NOMO-1 (cell line): ENCODE data around the gene CDYL2.

Experiments
- DNase-seq, 2 experiments: peaks; one replicate each; lab custom pipeline; 2025; ENCODE audit not compliant: unreplicated experiment in 2 of 2; lab: John Stamatoyannopoulos, UW

The CDYL2 gene

GRCh38 chr16:80606221-80606766, 198.1 kb downstream of the CDYL2 start:
- DNase-seq = no peak

DNA sequence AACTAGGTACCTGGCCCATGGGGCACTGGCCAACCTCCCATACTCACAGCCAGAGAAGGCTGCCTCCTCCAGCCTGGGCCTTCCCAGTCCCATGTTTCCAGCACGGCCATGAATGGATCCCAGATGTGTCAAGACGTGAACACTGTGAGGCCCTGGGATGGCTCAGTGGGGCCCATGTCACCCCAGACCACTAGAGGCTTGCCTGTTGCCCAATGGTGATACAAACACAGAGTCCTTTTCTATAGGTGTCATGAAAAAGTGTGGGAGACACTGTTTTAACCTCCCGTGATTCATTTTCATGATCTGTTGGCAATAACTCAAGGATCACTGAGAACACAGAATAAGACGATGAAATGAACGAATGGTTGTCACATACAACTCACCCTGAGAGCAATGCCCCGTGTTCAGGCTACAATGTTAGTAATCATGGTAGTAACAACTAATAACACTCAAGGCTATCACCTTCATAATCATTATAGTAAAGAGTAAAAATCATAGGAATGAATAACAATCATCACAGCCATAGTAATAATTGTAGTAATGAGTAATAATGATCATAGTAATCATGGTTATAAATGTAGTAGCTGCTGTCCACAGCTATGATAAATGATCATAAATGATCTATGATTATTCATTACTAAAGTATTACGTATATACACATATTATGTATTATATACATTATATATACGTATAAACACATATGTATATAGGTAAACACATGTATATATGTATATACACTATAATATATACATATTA, 199.6 kb downstream of the CDYL2 start:
- DNase-seq = no peak

DNA sequence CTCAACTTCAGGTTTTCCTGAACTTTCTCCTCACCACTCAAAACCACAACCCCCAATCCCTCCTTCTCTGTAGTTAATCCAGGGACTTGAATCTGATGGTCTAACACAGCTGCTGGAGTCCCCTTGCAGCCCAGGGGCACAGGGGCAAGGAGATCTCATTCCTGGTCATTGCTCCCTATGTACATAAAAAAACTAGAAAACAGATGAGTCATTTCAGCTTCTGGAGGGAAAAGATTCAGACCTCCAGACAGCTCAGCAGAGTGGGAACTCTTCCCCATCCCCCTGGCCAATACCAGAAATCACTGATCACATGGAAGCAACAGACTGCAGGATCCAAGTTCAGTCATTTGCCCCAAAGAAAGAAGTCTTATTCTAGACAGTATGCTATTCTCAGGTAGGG, 201.5 kb downstream of the CDYL2 start:
- no peak for DNase-seq

GRCh38 chr16:80601182-80601581, 203.2 kb downstream of the CDYL2 start:
- no peak for DNase-seq

DNA sequence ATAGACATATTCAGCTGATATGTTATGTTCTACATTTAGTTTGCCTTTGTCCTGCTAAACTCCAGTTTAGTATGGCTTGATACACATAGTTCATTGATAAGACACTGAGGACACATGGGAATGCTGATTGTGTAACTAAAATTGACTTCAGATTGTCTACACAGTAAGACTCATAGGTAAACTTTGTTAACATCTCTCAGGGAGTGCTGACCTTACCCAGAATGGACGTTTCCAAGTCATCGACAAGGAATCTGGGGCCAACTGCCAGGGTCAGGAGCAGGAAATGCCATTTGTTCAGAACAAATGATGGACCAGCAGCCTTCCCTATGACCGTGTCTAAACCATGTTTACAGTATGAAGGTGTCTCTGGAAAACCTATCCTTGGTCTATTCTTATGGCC, 204.9 kb downstream of the CDYL2 start:
- DNase-seq = no peak

- DNase-seq = no peak
These were observed 207.7 kb downstream of the CDYL2 start for GRCh38 chr16:80596507-80597207.

DNA sequence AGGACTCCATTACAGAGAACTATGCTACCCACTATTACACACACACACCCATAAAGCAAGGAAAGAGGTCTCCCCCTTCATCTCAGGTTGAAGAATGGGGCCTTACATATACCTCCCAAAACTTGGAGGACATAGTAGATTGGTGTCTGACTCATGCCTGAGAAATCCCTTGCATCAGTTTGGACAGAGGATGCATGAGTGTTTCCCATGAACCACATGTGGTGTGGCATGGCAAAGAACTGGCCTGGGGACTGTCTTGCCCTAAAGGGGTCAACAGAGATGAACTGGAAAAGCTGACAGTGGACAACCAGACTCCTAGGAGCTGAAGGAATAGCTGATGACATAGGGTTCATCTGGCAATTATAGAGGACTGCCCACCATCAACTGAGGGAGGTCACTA, 209.6 kb downstream of the CDYL2 start:
- DNase-seq = no peak

DNA sequence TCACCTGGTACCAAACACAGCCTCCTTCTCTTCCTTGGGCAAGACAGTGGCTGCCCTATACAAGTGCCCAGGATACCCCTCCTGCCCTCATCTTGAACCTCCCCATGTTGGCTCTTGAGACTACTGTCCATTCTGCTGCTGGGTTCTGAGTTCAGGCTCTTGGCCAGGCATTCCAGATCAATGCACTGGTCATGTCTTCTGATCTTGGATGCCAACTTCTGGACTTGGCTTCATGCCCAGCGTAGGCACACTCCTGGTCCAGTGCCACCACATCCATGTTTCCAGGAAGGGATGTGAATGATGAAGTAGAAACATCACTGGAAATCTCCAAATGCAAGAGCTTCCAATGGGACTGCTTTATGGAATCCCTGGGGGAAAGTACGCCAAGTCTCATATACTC, 212.1 kb downstream of the CDYL2 start:
- DNase-seq = no peak

- no peak for DNase-seq
These were observed 213.1 kb downstream of the CDYL2 start for GRCh38 chr16:80591071-80591915.

DNA sequence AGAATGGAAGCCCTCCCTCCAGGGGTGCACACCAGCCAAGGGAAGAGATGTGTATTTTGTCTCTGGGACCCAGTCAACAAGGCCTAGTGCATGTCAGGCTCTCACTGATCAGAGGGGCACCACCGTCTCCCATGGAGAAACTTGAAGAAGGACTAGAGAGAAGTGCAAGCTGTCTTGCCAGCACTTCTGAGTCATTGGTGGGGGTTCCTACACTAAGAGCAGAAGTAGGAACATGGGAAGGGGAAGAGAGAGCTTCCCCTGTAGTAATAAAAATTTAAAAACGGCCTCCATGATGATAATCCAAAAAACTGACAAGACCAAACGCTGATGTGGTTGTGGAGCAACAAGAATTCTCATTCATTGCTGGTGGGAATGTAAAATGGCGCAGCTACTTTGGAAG, 217.3 kb downstream of the CDYL2 start:
- no peak for DNase-seq

DNA sequence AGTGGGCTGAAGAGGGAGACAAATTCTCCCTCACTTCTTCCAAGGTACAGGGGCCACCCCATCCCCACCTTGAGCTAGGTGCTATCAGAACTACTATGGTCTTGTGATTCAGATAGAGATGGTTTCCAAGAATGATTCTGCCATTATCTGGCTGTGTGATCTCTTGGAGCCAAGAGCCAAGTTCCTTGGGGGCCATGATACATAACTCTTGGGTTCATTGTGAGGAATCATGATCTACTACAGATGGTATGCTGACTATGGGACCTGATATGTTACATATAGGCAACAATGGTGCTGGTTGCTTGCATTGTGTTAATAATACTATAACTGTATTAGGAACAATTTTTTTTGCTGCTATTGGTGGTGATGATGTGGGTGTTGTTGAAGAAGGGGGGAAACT, 217.9 kb downstream of the CDYL2 start:
- DNase-seq = no peak

DNA sequence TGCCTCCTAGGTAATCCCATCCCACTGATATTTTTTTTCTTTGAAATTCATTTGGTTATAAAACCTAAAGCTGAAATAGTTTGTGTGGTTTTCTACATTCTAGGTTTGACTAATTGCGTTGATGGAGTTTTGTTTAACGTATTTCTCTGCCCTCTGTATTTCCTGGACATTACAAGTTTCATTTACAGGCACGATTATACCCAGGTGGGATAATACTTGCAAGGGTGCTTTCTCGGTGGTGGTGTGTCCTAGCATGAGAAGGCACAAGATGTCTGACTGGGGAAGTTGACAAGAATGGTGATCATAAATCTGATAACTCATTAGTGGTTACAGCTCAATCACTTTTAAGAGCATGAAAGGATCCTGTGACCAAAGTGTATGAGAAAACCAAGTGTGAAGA, 218.6 kb downstream of the CDYL2 start:
- no peak for DNase-seq

DNA sequence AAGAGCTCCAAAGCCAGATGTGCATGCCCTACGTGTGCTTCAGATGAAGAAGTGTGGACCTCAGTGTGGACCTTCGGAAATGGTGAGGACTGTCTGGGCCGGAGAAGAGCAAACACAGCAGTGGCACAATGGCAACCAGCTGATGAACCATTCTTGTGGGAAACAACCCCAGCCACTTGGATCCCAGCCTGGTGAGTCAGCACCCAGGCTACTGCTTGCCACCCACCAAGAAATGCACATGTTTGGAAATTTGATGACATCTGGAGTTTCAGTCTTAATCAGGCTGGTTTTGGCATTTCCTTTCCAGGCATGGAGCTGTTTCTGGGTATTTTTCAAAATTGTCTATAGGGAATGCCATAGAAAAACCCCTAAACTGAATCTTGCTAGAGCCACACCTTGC, 220.9 kb downstream of the CDYL2 start:
- no peak for DNase-seq

- DNase-seq = no peak
These were observed 224.1 kb downstream of the CDYL2 start for GRCh38 chr16:80580109-80580832.

DNA sequence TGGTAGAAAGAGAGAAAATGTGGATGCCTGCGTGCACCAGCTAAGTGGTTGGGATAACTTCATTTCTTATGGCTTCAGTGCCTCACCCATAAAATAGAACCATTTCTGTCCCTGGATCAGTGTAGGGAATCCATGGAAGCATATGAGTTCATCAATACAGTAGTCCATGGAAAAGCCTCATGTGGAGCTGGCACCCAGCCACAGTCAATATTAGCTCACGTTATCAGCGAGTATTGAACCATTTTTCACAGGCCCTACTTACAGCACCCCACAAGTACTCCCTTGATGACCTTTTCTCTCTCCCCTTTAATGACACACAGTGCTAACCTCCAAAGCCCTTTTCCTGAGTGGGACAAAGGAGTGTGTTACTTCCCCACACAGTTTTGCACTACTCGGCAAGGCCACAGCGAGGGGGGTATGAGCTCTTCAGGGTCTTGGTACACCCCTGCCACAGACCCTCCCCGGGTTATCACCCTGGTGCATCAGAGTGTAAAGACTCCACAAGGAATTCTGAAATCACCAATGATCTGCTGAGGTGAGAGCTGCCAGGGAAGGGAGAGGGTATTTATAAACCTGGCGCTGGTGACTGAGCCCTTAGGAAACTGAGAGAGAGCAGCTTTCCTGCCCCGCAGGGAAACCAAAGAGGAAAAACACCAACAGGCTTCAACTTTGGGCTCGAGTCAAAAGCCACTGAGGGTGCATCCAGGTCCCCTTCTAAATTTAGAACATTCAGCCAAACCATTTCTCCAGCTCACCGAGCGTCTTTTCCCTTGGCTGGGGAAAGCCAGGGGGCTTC, 226.7 kb downstream of the CDYL2 start:
- no peak for DNase-seq

DNA sequence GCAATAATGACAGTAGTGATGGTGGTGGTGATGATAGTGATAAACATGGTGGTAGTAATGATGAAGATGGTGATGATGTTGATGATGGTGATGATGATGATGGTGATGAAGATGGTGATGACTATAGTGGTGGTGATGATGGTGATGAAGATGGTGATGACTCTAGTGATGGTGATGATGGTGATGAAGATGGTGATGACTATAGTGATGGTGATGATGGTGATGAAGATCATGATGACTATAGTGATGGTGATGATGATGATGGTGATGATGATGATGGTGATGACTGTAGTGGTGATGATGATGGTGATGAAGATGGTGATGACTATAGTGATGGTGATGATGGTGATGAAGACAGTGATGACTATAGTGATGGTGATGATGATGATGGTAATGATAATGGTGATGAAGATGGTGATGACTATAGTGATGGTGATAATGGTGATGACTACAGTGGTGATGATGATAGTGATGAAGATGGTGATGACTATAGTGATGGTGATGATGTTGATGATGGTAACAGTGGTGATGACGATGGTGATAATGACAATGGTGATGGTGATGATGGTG, 228.0 kb downstream of the CDYL2 start:
- DNase-seq = no peak

DNA sequence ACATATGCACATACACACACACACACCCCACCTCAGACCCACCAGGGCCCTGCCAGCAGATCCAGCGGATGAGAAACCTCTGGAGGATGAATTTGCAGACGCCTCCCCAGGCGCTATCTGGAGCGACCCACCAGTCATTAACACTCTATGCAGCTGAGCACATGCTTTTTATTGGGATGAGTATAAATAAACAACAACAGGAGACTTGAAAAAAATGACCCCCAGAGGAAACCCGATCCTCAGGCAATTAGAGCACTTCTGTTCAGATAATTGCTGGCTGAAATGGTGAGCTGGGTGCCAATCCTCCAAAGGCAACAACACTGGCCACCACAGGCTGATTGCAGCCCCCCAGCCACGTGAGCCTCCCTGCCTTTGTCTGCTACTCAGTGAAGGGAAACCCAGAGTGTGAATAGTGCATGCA, 230.7 kb downstream of the CDYL2 start:
- no peak for DNase-seq

GRCh38 chr16:80570106-80570478, 234.3 kb downstream of the CDYL2 start:
- DNase-seq = no peak

GRCh38 chr16:80569440-80570105, 234.8 kb downstream of the CDYL2 start:
- DNase-seq = no peak
